Ovary (tissue), 9 donors: ENCODE results near the gene PSMD1. TPM values are rescaled to one million over a fixed set of nuclear protein-coding genes. Genes with fewer than 3 reads are reported as not detected.

Source experiments
- DNase-seq, 5 donors: peaks; one replicate each; pipeline ENCODE4 v3.0.0-alpha.2; 2019 to 2020
- H3K27ac ChIP-seq, 2 donors: fragments of 200-600 bp; one replicate each; pipeline versions ENCODE4 v1.5.1 to v1.8.0; 2019 to 2022
- H3K27me3 ChIP-seq: fragments of 200-600 bp; one replicate; pipeline ENCODE4 v1.8.0; 2022
- H3K36me3 ChIP-seq: fragments of 200-600 bp; sonication (generic); one replicate; pipeline ENCODE4 v1.5.1; 2019
- H3K4me1 ChIP-seq: one replicate; pipeline ENCODE4 v1.8.1; 2013; ENCODE audit warnings: mild to moderate bottlenecking, moderate library complexity; ENCODE audit not compliant: insufficient read depth
- H3K4me3 ChIP-seq: fragments of 200-600 bp; sonication (generic); one replicate; pipeline ENCODE4 v1.5.1; 2017
- H3K9me3 ChIP-seq, 2 donors: fragments of 200-600 bp in 1 of 2; sonication (generic) in 1 of 2; one replicate each; pipeline versions ENCODE4 v1.5.1 to v1.8.1; 2013 to 2019; ENCODE audit warnings: mild to moderate bottlenecking in 1 of 2, moderate library complexity in 1 of 2
- CTCF ChIP-seq, 3 donors: fragments of 450-650 bp in 2 of 3; fragments of 200-600 bp in 1 of 3; IDR thresholded peaks; one replicate each; pipeline versions ENCODE4 v1.5.1 to v1.8.0; 2016 to 2022; ENCODE audit warnings: antibody characterized with exemption in 3 of 3, mild to moderate bottlenecking in 1 of 3
- EP300 ChIP-seq: sonication (generic); formaldehyde crosslinking; IDR thresholded peaks from one replicate; pipeline ENCODE4 v1.6.1; 2017; ENCODE audit warnings: antibody characterized with exemption
- POLR2A ChIP-seq: fragments of 450-650 bp; IDR thresholded peaks from one replicate; pipeline ENCODE4 v1.6.1; 2017; ENCODE audit warnings: antibody characterized with exemption, mild to moderate bottlenecking, moderate library complexity
- WGBS, 3 donors: extraction: QIAGEN DNeasy Blood & Tissue Kit in 1 of 3; methylation state at CpG; one replicate each; pipeline versions ENCODE4 v1.1.5 to v1.1.7; 2013 to 2017; 5-methylcytosine and 5-hydroxymethylcytosine counted together
- intact Hi-C, 4 donors: fragments of 100-400 bp; cut with DNase I; formaldehyde crosslinking; loops; one replicate each; pipeline versions ENCODE4 v1.11.0 to v1.15.1; 2022 to 2023
- polyA plus RNA-seq, 2 donors: library from polyadenylated mRNA; stranded (reverse); fragments of 200-250 nt in 1 of 2; fragments of 350-450 nt in 1 of 2; fragmentation: Illumina TruSeq in 1 of 2; extraction: RNeasy Lipid Tissue Mini Kit (QIAGEN cat#74804) in 1 of 2; gene quantifications; one replicate each; pipeline ENCODE4 v1.2.3, GENCODE V29; 2013 to 2014
- total RNA-seq, 7 donors: library from RNA; depleted of rRNA in 2 of 7; stranded (reverse); fragments of >200 nt in 2 of 7; fragmentation: NEBNext Ultra II Directional in 3 of 7; extraction: Animal tissue kit (Norgen Biotek cat#: 25700) in 3 of 7; gene quantifications; one replicate each; pipeline versions ENCODE4 v1.1.0 to v1.2.4, GENCODE V29; 2016 to 2023
- donor health status: DM: no; HTN: no; CAD: no; lungs with moderate emphysema.
- donor health status: DM: no; HTN: no; CAD: no.
- donor health status: Bipolar disorder and iron deficiency.
- donor health status: DM: yes; HTN: yes; CAD: no.
- donor health status: DM: no; HTN: no; CAD: no.
- donor health status: DM: yes; HTN: yes; CAD: no.

Gene PSMD1
- total and polyA plus RNA-seq, 9 donors: 19.0 to 73.2 (median 57.8) TPM

- 68 to 72% (median 70%) methylated on average over 8 of the region's 8 CpGs for WGBS, 3 donors
- H3K4me3 ChIP-seq: no peak overlapping the region
- intact Hi-C loops: no loop called here
- no peak overlapping the region for H3K27ac ChIP-seq
- no peaks in the 10 kb centered on the region for H3K27me3 ChIP-seq
- TF ChIP-seq EP300 (no peak), POLR2A (no peak), CTCF (IDR thresholded peaks at IDR 0.05) (no peak)
- H3K9me3 ChIP-seq: no peaks in the 10 kb centered on the region
- H3K36me3 ChIP-seq: no peaks in the 10 kb centered on the region
- H3K4me1 ChIP-seq: no peaks in the 10 kb centered on the region
- DNase-seq: no peak
Measured at GRCh38 chr2:231047274-231047922, 9.3 kb upstream of the PSMD1 start.

GRCh38 chr2:231047923-231048915 is 8.4 kb upstream of the PSMD1 start:
- Histone ChIP-seq H3K4me3 (no peak overlapping the region), H3K27me3 (no peaks in the 10 kb centered on the region), H3K36me3 (no peaks in the 10 kb centered on the region), H3K27ac (no peak overlapping the region), H3K9me3 (no peaks in the 10 kb centered on the region), H3K4me1 (no peaks in the 10 kb centered on the region)
- TF ChIP-seq EP300 (no peak), POLR2A (no peak), CTCF (IDR thresholded peaks at IDR 0.05) (no peak)
- intact Hi-C loops: no loop called here
- 61 to 75% (median 71%) methylated on average over 10 of the region's 10 CpGs for WGBS, 3 donors
- no peak for DNase-seq

- no peak for DNase-seq
- no peaks in the 10 kb centered on the region for H3K36me3 ChIP-seq
- H3K9me3 ChIP-seq: no peaks in the 10 kb centered on the region
- H3K4me1 ChIP-seq: no peaks in the 10 kb centered on the region
- H3K4me3 ChIP-seq: no peak overlapping the region
- H3K27ac ChIP-seq: no peak overlapping the region
- H3K27me3 ChIP-seq: no peaks in the 10 kb centered on the region
- 84 to 87% (median 85%) methylated on average over 12 of the region's 12 CpGs for WGBS, 3 donors
- intact Hi-C loops: no loop called here
- TF ChIP-seq POLR2A: no peak
- no peak for TF ChIP-seq EP300
- TF ChIP-seq CTCF (IDR thresholded peaks at IDR 0.05): no peak
Measured at GRCh38 chr2:231049286-231050017, 7.2 kb upstream of the PSMD1 start.
